ENCODE measurements around the gene SCYGR7. TPM values are rescaled to one million over a fixed set of nuclear protein-coding genes. Genes with fewer than 3 reads are reported as not detected.

Gene SCYGR7, protein sequence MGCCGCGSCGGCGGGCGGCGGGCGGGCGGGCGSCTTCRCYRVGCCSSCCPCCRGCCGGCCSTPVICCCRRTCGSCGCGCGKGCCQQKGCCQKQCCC
- total RNA-seq (2022) (not detected in 2 replicates), Bru-seq, nascent RNA (not detected), BruChase-seq, experiment 1, labeled RNA remaining after a 6-hour chase (not detected), BruChase-seq, experiment 2, labeled RNA remaining after a 2-hour chase (not detected)
- long read RNA-seq, result 0 reads

DNA sequence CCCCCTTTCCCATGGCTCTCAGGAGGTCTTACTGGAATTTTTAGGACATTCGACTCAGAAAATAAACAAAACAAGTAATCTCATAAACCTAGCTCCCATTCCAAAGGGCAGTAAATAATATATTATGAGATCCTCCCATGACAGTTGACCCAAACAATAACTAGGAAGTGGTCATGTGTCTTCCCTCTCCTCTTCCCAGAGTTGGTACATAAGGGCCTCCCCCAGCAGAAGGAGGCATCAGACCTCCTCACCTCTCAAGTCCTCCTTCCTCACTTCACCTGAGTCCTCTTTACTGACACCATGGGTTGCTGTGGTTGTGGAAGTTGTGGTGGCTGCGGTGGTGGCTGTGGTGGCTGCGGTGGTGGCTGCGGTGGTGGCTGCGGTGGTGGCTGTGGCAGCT lies at the start of gene SCYGR7:
TSS of gene SCYGR7 (plus strand) at position 301 of the 400 bp plus-strand sequence. CDS start at position 301, 0 bp downstream.
- Mint-ChIP-seq H3K9me3 (ENCODE audit: low read depth, unreplicated experiment) (no peaks in the 10 kb centered on the region), H3K27ac (ENCODE audit: unreplicated experiment) (no peak within 1 kb of the TSS), H3K4me1 (ENCODE audit: low read depth, unreplicated experiment) (peaks cover 7% of the 10 kb centered on the region)

DNA sequence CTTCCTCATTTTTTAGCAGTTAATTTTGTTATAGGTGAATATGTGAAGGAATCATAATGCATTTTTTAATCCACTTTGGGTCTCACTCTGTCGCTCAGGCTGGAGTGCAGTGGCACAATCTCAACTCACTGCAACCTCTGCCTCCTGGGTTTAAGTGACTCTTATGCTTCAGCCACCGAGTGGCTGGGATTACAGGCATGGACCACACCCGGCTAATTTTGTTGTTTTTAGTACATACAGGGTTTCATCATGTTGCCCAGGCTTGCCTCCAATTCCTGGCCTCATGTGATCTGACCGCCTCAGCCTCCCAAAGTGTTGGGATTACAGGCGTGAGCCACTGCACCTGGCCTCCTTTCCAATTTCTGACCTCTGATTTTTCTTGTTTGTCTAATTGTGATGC lies 43.9 kb upstream of the SCYGR7 start:
- no peak for DNase-seq
- Mint-ChIP-seq H3K4me1 (ENCODE audit: low read depth, unreplicated experiment) (no peaks in the 10 kb centered on the region), H3K27me3 (ENCODE audit: unreplicated experiment) (no peaks in the 10 kb centered on the region), H3K36me3 (ENCODE audit: insufficient read depth, unreplicated experiment) (no peaks in the 10 kb centered on the region), H3K4me3 (ENCODE audit: low read depth, unreplicated experiment) (no peak overlapping the region), H3K27ac (ENCODE audit: unreplicated experiment) (no peak overlapping the region), H3K9me3 (ENCODE audit: low read depth, unreplicated experiment) (no peaks in the 10 kb centered on the region)
- CTCF ChIA-PET, result no interaction called here
- TF ChIP-seq CTCF (IDR thresholded peaks at IDR 0.05; ENCODE audit: unreplicated experiment), result no peak
- no TSS peak for BruUV-seq (replicated peaks)
- intact Hi-C loops (cut with micrococcal nuclease; ENCODE audit: unreplicated experiment), result no loop called here

More for the DNA sequence above, at the start of gene SCYGR7:
- no peak for TF ChIP-seq CTCF (IDR thresholded peaks at IDR 0.05; ENCODE audit: unreplicated experiment)
- intact Hi-C loops (cut with micrococcal nuclease; ENCODE audit: unreplicated experiment), result no loop called here
- H3K4me3 Mint-ChIP-seq (ENCODE audit: low read depth, unreplicated experiment), result no peak within 1 kb of the TSS
- no peaks in the 10 kb centered on the region for H3K36me3 Mint-ChIP-seq (ENCODE audit: insufficient read depth, unreplicated experiment)
- no TSS peak for BruUV-seq (replicated peaks)
- H3K27me3 Mint-ChIP-seq (ENCODE audit: unreplicated experiment), result no peaks in the 10 kb centered on the region
- CTCF ChIA-PET, result no interaction called here
- DNase-seq, result no peak

- no TSS peak for BruUV-seq (replicated peaks)
- CTCF ChIA-PET, result no interaction called here
- TF ChIP-seq CTCF (IDR thresholded peaks at IDR 0.05; ENCODE audit: unreplicated experiment), result no peak
- Mint-ChIP-seq H3K4me1 (ENCODE audit: low read depth, unreplicated experiment) (no peaks in the 10 kb centered on the region), H3K36me3 (ENCODE audit: insufficient read depth, unreplicated experiment) (peaks cover 12% of the 10 kb centered on the region), H3K27me3 (ENCODE audit: unreplicated experiment) (no peaks in the 10 kb centered on the region), H3K27ac (ENCODE audit: unreplicated experiment) (no peak overlapping the region), H3K9me3 (ENCODE audit: low read depth, unreplicated experiment) (no peaks in the 10 kb centered on the region), H3K4me3 (ENCODE audit: low read depth, unreplicated experiment) (no peak overlapping the region)
- DNase-seq, result no peak
- intact Hi-C loops (cut with micrococcal nuclease; ENCODE audit: unreplicated experiment), result no loop called here
Measured at GRCh38 chr2:227687189-227687588, 40.9 kb upstream of the SCYGR7 start.

DNA sequence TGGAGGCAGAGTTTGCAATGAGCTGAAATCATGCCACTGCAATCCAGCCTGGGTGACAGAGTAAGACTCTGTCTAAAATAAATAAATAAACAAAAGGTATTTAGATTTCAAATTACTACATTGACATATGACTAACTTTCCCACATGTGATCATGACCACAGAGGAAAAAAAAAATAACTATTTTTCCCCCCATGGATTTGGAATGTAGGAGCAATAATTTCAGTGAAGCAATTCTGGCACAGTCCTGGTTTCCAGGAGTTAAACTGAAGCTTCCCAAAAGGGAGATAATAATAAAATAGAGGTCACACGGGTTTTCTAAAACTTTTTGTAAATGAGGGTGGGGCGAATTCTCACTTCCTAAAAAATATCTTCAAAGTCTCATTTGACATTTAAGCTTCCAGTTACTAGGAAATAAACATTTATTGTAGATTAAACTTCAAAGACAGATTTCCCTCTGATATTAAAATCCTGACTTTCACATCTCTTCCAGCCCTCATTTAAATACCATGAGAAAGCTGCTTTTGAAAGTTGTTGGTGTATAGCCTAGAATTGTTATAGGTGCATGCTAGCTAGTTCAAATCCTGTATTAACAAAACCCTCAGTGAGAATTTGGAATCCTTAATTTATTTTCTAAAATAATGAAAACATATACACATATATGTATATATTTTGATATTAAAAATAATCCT lies 31.0 kb upstream of the SCYGR7 start:
- CTCF ChIA-PET, result interaction anchor here (2.2 kb wide), 1 partner anchor 69 kb away, joined by 6 read pairs; no protein-coding TSS in a partner anchor
- Mint-ChIP-seq H3K4me3 (ENCODE audit: low read depth, unreplicated experiment) (no peak overlapping the region), H3K27ac (ENCODE audit: unreplicated experiment) (no peak overlapping the region), H3K9me3 (ENCODE audit: low read depth, unreplicated experiment) (peaks cover 6% of the 10 kb centered on the region), H3K36me3 (ENCODE audit: insufficient read depth, unreplicated experiment) (peaks cover 59% of the 10 kb centered on the region), H3K4me1 (ENCODE audit: low read depth, unreplicated experiment) (peaks cover 16% of the 10 kb centered on the region), H3K27me3 (ENCODE audit: unreplicated experiment) (no peaks in the 10 kb centered on the region)
- TF ChIP-seq CTCF (IDR thresholded peaks at IDR 0.05; ENCODE audit: unreplicated experiment), result no peak
- intact Hi-C loops (cut with micrococcal nuclease; ENCODE audit: unreplicated experiment), result no loop called here
- DNase-seq, result no peak
- no TSS peak for BruUV-seq (replicated peaks)

All from Calu3 (cell line).